HG03565 (cell line): ENCODE results near the gene GAL3ST1.

Experiments used
- ATAC-seq: cut with Tn5 transposase; IDR thresholded peaks from one replicate; pipeline ENCODE4 v1.9.1; 2021; ENCODE audit warnings: mild to moderate bottlenecking, moderate library complexity; ENCODE audit not compliant: unreplicated experiment

Gene GAL3ST1

GRCh38 chr22:30538280-30538679 lies 36.2 kb downstream of the GAL3ST1 start:
- no peak for ATAC-seq

GRCh38 chr22:30537083-30537731 lies 37.3 kb downstream of the GAL3ST1 start:
- no peak for ATAC-seq

DNA sequence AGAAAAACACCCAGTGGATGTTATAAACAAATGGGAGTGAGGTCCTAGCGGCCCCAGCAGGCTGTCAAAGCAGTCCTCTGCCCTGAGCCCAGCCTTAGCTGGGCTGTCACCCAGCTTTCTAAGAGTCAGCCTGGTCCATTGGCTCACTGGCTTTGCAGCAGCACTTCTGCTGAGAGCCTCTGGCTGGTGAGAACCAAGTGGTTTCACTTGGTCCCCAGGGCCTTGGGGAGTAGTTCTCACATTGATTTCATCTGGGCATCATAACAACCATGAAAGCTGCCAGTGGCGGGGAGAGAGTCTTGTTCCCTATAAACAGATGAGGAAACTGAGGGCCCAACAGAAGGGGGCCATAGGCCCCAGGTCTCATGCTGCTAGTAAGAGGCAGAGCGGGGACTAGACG lies 39.3 kb downstream of the GAL3ST1 start:
- no peak for ATAC-seq

- no peak for ATAC-seq
Measured at GRCh38 chr22:30531651-30532608, 42.5 kb downstream of the GAL3ST1 start.

DNA sequence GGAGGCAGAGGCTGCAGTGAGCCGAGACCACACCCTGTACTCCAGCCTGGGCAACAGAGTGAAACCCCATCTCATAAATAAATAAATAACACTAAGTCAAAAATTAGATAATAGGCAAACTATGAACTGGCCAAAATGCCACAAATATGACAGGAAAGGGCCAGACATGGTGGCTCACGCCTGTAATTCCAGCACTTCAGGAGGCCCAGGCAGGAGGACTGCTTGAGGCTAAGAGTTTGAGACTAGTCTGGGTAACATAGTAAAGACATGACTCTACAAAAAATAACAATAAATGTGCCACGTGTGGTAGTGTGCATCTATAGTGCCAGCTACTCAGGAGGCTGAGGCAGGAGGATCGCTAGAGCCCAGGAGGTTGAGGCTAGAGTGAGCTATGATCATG lies 47.8 kb downstream of the GAL3ST1 start:
- ATAC-seq = no peak

DNA sequence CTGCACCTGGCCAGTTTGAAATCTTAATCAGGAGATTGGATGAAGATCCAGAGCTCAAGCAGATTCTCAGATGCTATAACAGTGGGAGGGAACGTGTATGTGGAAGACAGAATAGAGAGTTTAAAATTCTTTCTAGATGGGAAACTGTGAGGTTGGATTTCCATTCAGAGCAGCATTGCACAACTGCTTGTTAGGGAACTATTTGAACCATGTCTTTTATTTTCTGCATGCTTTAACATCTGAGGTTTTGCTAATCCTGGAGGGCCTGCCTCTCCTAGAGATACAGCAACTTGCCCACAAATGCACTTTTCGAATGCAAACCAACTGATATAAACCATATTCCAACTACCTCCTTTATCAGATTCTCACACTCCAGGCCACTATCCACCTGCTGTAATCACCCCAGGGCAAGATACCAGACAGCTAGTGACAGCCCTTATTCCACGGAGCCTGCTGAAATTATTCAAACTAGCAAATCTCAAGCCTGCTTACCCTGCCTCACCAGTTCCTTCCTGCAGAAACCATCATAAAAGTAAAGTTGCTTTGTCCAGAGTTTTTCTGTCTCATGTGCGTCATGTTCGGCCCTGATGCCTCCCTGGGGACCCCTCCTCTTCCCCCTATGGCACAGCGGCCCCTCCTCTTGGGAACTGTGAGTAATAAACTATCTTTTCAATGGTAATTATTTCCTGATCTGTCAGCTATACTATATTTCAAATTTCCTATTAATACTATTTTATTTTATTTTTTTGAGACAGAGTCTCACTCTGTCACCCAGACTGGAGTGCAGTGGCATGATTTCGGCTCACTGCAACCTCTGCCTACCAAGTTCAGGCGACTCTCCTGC lies 50.6 kb downstream of the GAL3ST1 start:
- no peak for ATAC-seq

DNA sequence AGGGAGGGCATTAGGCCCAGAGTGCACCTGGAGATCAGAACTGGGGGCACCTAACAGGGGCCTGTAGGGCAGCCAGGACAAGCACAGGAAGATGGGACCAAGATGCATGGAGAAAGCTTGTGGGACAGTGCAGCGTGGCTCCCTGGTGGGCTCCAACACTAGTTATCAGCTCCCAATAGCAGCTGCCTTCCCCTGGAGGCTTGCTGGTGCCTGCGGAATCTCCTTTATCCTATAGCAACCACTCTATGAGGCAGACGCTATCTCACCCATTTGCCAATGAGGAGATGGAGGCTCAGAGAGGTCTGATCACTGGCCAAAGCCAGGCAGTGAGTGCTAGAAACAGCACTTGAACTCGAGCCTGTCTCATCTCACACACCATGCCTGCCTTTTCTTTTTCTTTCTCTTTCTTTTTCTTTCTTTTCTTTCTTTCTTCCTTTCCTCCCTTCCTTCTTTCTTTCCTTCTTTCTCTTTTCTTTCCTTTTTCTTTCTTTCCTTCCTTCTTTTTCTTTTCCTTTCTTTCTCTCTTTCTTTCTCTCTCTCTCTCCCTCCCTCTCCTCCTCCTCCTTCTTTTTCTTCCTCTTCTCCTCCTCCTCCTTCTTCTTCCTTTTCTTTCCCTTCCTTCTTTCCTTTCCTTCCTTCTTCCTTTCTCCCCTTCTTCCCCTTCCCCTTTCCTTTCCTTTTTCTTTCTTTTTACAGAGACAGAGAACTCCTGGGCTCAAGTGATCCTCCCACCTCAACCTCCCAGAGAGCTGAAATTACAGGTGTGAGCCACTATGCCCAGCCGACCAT lies 52.9 kb downstream of the GAL3ST1 start:
- ATAC-seq = no peak

DNA sequence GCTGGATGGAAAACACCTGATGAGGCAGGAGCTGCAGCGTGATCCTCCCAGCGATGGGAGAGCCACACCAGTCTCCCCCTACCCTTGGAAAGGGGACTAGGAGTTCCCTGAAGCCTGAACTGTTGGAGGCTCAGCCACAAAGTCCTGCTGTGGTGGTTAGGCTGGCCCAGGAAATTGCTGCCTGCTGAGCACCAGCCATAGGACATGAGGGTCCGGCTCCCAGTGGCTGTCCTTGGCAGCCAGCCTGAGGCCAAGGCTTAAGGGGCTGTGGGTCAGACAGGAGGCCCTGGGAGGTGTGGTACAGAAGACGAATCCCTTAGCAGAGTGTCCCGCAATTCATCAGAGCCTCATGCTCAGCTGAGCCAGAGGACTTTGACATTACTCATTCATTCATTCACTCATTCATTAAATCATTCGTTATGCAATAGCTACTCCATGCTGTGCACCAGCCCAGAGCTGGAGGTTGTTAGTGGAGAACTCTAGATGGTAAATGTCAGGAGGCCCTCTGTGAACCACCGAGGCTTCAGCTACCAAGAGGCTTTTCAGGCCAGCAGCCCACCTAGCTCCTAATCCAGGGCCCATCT lies 54.5 kb downstream of the GAL3ST1 start:
- ATAC-seq = no peak

GRCh38 chr22:30516731-30517130 lies 57.7 kb downstream of the GAL3ST1 start:
- ATAC-seq = no peak

DNA sequence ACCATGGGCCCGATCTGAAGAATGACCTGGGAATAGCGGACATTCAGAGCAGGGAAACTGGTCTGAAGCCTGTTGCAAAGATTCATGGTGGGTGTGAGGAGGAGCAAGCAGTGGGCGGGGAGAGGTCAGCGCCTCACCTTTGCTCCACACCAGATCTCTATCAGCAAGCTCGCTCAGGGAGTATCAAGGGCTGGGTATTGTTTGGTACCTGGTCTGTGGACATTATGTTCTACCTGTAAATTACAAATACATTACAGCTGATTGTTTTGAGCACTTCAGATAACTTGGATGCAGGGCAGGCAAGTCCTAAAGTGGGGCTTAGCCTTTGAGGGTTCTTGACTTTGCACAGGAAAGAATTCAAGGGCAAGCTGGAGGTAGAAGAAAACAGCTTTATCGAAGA lies 58.2 kb downstream of the GAL3ST1 start:
- no peak for ATAC-seq

DNA sequence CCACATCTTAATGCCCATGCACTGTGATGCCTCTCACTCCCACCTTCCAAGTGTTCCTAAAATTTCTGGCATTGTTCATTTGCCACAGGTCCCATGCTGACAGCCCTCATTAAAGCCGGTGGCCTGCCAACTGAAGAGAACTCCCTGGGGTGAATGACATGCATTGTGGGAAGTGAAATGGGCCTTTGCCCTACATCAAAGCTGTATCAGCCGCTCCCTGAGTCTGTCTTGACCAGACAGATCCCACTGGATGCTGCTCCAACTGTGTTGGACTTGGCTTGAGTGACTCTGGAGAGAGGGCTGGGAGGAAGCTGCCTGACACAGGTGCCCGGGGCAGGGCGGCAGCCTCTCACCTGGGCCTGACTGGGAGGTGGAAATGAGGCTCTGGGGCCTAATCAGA lies 60.2 kb downstream of the GAL3ST1 start:
- no peak for ATAC-seq

DNA sequence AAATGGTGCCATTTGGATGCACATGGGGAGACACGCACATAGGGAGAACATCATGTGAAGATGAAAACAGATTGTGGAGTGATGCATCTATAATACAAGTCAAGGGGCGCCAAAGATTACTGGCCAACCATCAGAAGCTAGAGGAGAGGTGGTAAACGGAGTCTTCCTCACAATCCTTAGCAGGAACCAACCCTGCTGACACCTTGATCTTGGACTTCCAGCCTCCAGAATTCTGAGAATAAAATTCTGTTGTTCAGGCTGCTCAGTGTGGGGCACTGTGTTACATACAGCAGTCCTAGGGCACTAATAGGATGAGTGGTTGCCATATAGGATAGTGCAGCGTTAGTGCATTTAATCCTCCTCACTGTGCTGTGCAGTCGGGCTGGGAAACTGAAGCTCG lies 61.0 kb downstream of the GAL3ST1 start:
- no peak for ATAC-seq

DNA sequence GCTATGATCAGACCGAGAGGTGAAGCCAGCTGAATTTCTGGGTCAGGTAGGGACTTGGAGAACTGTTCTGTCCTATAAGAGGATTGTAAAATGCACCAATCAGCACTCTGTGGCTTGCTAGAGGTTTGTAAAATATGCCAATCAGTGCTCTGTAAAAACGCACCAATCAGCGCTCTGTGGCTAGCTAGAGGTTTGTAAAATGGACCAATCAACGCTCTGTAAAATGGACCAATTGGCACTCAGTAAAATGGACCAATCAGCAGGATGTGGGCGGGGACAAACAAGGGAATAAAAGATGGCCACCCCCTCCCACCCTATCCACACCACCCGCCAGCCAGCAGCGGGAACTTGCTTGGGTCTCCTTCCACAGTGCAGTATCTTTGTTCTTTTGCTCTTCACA lies 62.6 kb downstream of the GAL3ST1 start:
- ATAC-seq = no peak

DNA sequence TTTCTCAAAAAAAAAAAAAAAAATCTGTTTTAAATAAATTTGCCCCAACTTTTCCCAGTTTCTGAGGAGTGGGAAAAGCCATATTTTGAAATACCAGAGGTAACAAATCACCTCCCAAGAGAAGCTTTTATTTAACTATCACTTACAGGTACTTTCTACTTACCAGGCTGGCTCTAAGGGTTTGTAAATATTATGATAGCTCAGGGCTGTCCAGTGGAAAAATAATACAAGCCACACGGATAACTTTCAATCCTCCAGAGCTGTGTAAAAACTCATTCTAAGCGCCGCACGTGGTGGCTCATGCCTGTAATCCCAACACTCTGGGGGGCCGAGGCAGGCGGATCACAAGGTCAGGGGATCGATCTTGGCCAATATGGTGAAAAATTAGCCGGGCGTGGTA lies 63.4 kb downstream of the GAL3ST1 start:
- ATAC-seq = no peak

GRCh38 chr22:30508216-30508615 lies 66.2 kb downstream of the GAL3ST1 start:
- ATAC-seq = no peak

- no peak for ATAC-seq
Measured at GRCh38 chr22:30507670-30508069, 66.8 kb downstream of the GAL3ST1 start.

- ATAC-seq = no peak
Measured at GRCh38 chr22:30506507-30506968, 67.9 kb downstream of the GAL3ST1 start.
